ENCODE measurements around the gene CNTLN. TPM values are rescaled to one million over a fixed set of nuclear protein-coding genes. Genes with fewer than 3 reads are reported as not detected.

Gene CNTLN
- total and polyA plus RNA-seq, 2 donors (not counting 1 experiment from before 2014, with no cell fraction given), result 0.30 to 0.94 TPM

DNA sequence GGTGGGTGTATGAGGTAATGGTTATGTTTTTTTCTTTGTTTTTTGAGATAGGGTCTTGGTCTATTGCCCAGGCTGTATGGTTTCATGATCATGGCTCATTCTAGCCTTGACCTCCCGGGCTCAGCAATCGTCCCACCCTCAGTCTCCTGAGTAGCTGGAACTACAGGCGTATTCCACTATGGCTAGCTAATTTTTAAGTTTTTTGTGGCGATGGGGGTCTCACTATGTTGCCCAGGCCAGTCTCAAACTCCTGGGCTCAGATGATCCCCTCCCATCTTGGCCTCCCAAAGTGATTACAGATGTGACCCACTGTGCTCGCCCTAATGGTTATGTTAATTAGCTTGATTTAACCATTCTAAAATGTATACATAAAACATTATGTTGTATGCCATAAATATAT lies 5.6 kb downstream of the CNTLN start:
- WGBS (ENCODE audit: insufficient coverage), result 72% methylated on average over 2 of the region's 5 CpGs
- H3K79me2 ChIP-seq (ENCODE audit: control insufficient read depth, insufficient read depth, low read length), result no peaks in the 10 kb centered on the region
- H3K27me3 Mint-ChIP-seq, result no peaks in the 10 kb centered on the region

DNA sequence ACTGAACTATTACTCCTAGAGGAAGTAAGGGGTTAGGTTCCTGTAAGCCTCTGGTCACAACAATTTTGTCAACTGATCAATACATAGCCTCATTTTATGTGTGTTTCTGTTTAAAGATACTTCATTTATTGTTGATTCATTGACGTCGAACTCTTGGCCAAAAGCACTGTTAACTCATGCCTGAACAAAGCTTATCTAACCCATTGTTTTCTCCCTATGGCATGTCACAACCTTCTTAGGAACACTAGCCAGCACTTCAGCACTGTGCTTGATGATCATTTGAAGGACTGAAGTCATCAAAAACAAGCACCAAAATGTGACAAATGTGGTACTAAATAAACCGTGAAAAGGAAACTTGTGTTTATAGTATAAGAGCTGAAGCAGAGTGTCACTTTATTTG lies 13.5 kb downstream of the CNTLN start:
- Histone ChIP-seq H3K4me3 (ENCODE audit: control extremely low read depth in 1 of 5, extremely low read depth in 1 of 5, insufficient read depth in 1 of 5, low read depth in 2 of 5, low read length in 4 of 5) (no peak overlapping the region), H3K27me3 (replicated peaks in 1 of 4; ENCODE audit: control extremely low read depth in 1 of 4, control insufficient read depth in 3 of 4, insufficient read depth in 4 of 4, low read length in 3 of 4) (no peaks in the 10 kb centered on the region), H4K20me1 (ENCODE audit: control insufficient read depth, insufficient read depth, low read length, poor library complexity, severe bottlenecking) (no peaks in the 10 kb centered on the region), H3K79me2 (ENCODE audit: control insufficient read depth, insufficient read depth, low read length) (no peaks in the 10 kb centered on the region), H3K9me3 (ENCODE audit: control extremely low read depth in 1 of 3, control insufficient read depth in 2 of 3, insufficient read depth in 1 of 3, low read length in 2 of 3) (no peaks in the 10 kb centered on the region), H3K4me1 (ENCODE audit: control insufficient read depth in 2 of 2, insufficient read depth in 2 of 2, low read length in 2 of 2) (no peaks in the 10 kb centered on the region), H3K36me3 (replicated peaks in 1 of 2; ENCODE audit: control extremely low read depth in 1 of 2, control insufficient read depth in 1 of 2, extremely low read depth in 1 of 2, insufficient read depth in 2 of 2, low read length in 1 of 2) (no peaks in the 10 kb centered on the region), H2AFZ (ENCODE audit: insufficient read depth, low read depth, low read length, poor library complexity, severe bottlenecking) (no peak overlapping the region), H3K27ac (ENCODE audit: low read length in 2 of 2) (no peak overlapping the region), H3K4me2 (replicated peaks; ENCODE audit: low read depth, low read length, poor library complexity, severe bottlenecking) (no peak overlapping the region), H3K9ac (ENCODE audit: low read length) (no peak overlapping the region)
- no peaks in the 10 kb centered on the region for H3K27me3 Mint-ChIP-seq
- no peak overlapping the region for H3K27ac Mint-ChIP-seq
- peaks cover 7% of the 10 kb centered on the region for H3K9me3 Mint-ChIP-seq (ENCODE audit: insufficient read depth)
- ATAC-seq (ENCODE audit: low read depth), result no peak
- CTCF ChIA-PET, result no interaction called here
- WGBS (ENCODE audit: insufficient coverage), result 100% methylated on average over 1 of the region's 3 CpGs
- H3K4me3 Mint-ChIP-seq, result no peak overlapping the region
- no peak for DNase-seq
- POLR2A ChIA-PET, result no interaction called here
- no peak for TF ChIP-seq EZH2 (IDR thresholded peaks at IDR 0.05; ENCODE audit: borderline replicate concordance, insufficient read depth, low read depth, low read length, poor library complexity, severe bottlenecking)
- TF ChIP-seq, protein P1, sequence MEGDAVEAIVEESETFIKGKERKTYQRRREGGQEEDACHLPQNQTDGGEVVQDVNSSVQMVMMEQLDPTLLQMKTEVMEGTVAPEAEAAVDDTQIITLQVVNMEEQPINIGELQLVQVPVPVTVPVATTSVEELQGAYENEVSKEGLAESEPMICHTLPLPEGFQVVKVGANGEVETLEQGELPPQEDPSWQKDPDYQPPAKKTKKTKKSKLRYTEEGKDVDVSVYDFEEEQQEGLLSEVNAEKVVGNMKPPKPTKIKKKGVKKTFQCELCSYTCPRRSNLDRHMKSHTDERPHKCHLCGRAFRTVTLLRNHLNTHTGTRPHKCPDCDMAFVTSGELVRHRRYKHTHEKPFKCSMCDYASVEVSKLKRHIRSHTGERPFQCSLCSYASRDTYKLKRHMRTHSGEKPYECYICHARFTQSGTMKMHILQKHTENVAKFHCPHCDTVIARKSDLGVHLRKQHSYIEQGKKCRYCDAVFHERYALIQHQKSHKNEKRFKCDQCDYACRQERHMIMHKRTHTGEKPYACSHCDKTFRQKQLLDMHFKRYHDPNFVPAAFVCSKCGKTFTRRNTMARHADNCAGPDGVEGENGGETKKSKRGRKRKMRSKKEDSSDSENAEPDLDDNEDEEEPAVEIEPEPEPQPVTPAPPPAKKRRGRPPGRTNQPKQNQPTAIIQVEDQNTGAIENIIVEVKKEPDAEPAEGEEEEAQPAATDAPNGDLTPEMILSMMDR (IDR thresholded peaks at IDR 0.05), result no peak
- intact Hi-C loops (cut with micrococcal nuclease), result no loop called here
- H3K4me1 Mint-ChIP-seq, result no peaks in the 10 kb centered on the region

More for the DNA sequence above, 5.6 kb downstream of the CNTLN start:
- Histone ChIP-seq H3K4me2 (replicated peaks; ENCODE audit: low read depth, low read length, poor library complexity, severe bottlenecking) (no peak overlapping the region), H3K4me1 (ENCODE audit: control insufficient read depth in 2 of 2, insufficient read depth in 2 of 2, low read length in 2 of 2) (peaks cover 0 to 5% of the 10 kb centered on the region in 2 donors), H3K27ac (ENCODE audit: low read length in 2 of 2) (no peak overlapping the region), H4K20me1 (ENCODE audit: control insufficient read depth, insufficient read depth, low read length, poor library complexity, severe bottlenecking) (no peaks in the 10 kb centered on the region), H3K9ac (ENCODE audit: low read length) (no peak overlapping the region), H3K9me3 (ENCODE audit: control extremely low read depth in 1 of 3, control insufficient read depth in 2 of 3, insufficient read depth in 1 of 3, low read length in 2 of 3) (no peaks in the 10 kb centered on the region), H2AFZ (ENCODE audit: insufficient read depth, low read depth, low read length, poor library complexity, severe bottlenecking) (no peak overlapping the region), H3K27me3 (replicated peaks in 1 of 4; ENCODE audit: control extremely low read depth in 1 of 4, control insufficient read depth in 3 of 4, insufficient read depth in 4 of 4, low read length in 3 of 4) (peaks cover 0 to 2% (median 0%) of the 10 kb centered on the region in 4 experiments), H3K36me3 (replicated peaks in 1 of 2; ENCODE audit: control extremely low read depth in 1 of 2, control insufficient read depth in 1 of 2, extremely low read depth in 1 of 2, insufficient read depth in 2 of 2, low read length in 1 of 2) (no peaks in the 10 kb centered on the region), H3K4me3 (ENCODE audit: control extremely low read depth in 1 of 5, extremely low read depth in 1 of 5, insufficient read depth in 1 of 5, low read depth in 2 of 5, low read length in 4 of 5) (no peak overlapping the region)
- ATAC-seq (ENCODE audit: low read depth) (no peak), DNase-seq (no peak)
- Mint-ChIP-seq H3K4me3 (no peak overlapping the region), H3K27ac (no peak overlapping the region), H3K4me1 (peaks cover 10% of the 10 kb centered on the region), H3K9me3 (ENCODE audit: insufficient read depth) (peaks cover under 1% of the 10 kb centered on the region)
- intact Hi-C loops (cut with micrococcal nuclease), result no loop called here
- ChIA-PET POLR2A (no interaction called here), CTCF (no interaction called here)
- TF ChIP-seq, protein P1 (IDR thresholded peaks at IDR 0.05), result no peak
- TF ChIP-seq EZH2 (IDR thresholded peaks at IDR 0.05; ENCODE audit: borderline replicate concordance, insufficient read depth, low read depth, low read length, poor library complexity, severe bottlenecking), result no peak
